ENCODE measurements around the gene DPF3.

DPF3 gene

GRCh38 chr14:72652179-72652578 is 241.7 kb downstream of the DPF3 start:
- Histone ChIP-seq H3K4me2 (ENCODE audit: low read length) (no peak overlapping the region), H3K36me3 (ENCODE audit: control insufficient read depth, low read length) (no peaks in the 10 kb centered on the region), H3K79me2 (ENCODE audit: control insufficient read depth, low read length) (no peaks in the 10 kb centered on the region), H4K20me1 (ENCODE audit: control insufficient read depth, insufficient read depth, low read depth, low read length) (no peaks in the 10 kb centered on the region), H3K27ac (ENCODE audit: low read depth, low read length) (no peak overlapping the region), H3K27me3 (ENCODE audit: control insufficient read depth, low read length) (peaks cover 9% of the 10 kb centered on the region; the same call in 1 of the 2 replicates), H3K9me3 (ENCODE audit: control insufficient read depth, insufficient read depth, low read length) (no peaks in the 10 kb centered on the region), H3F3A (ENCODE audit: control insufficient read depth, insufficient read depth) (no peaks in the 10 kb centered on the region), H3K9me2 (replicated peaks; ENCODE audit: control insufficient read depth, low read length) (no peaks in the 10 kb centered on the region), H3K4me3 (ENCODE audit: low read length) (no peak overlapping the region), H3K4me1 (ENCODE audit: control insufficient read depth, low read length) (no peaks in the 10 kb centered on the region)
- no peak for TF ChIP-seq EZH2phosphoT487 (IDR thresholded peaks at IDR 0.05; ENCODE audit: borderline replicate concordance, low read length)
- TF ChIP-seq CTCF (IDR thresholded peaks at IDR 0.05; ENCODE audit: low read depth, low read length, poor library complexity, severe bottlenecking) = no peak

- Histone ChIP-seq H3K9me2 (replicated peaks; ENCODE audit: control insufficient read depth, low read length) (no peaks in the 10 kb centered on the region), H3K36me3 (ENCODE audit: control insufficient read depth, low read length) (no peaks in the 10 kb centered on the region), H3K4me3 (ENCODE audit: low read length) (no peak overlapping the region), H3K9me3 (ENCODE audit: control insufficient read depth, insufficient read depth, low read length) (no peaks in the 10 kb centered on the region), H3K4me2 (ENCODE audit: low read length) (no peak overlapping the region), H3K4me1 (ENCODE audit: control insufficient read depth, low read length) (no peaks in the 10 kb centered on the region), H3F3A (ENCODE audit: control insufficient read depth, insufficient read depth) (no peaks in the 10 kb centered on the region), H3K79me2 (ENCODE audit: control insufficient read depth, low read length) (no peaks in the 10 kb centered on the region), H3K27ac (ENCODE audit: low read depth, low read length) (no peak overlapping the region), H3K27me3 (ENCODE audit: control insufficient read depth, low read length) (peaks cover 9% of the 10 kb centered on the region; the same call in 1 of the 2 replicates), H4K20me1 (ENCODE audit: control insufficient read depth, insufficient read depth, low read depth, low read length) (no peaks in the 10 kb centered on the region)
- TF ChIP-seq CTCF (IDR thresholded peaks at IDR 0.05; ENCODE audit: low read depth, low read length, poor library complexity, severe bottlenecking) (no peak), EZH2phosphoT487 (IDR thresholded peaks at IDR 0.05; ENCODE audit: borderline replicate concordance, low read length) (no peak)
Observed at GRCh38 chr14:72651714-72652113, 242.2 kb downstream of the DPF3 start.

GRCh38 chr14:72651081-72651480 is 242.8 kb downstream of the DPF3 start:
- H3K27me3 ChIP-seq (ENCODE audit: control insufficient read depth, low read length) = peaks cover 9% of the 10 kb centered on the region; the same call in 1 of the 2 replicates
- no peaks in the 10 kb centered on the region for H3K9me3 ChIP-seq (ENCODE audit: control insufficient read depth, insufficient read depth, low read length)
- H3K4me3 ChIP-seq (ENCODE audit: low read length) = no peak overlapping the region
- no peaks in the 10 kb centered on the region for H3F3A ChIP-seq (ENCODE audit: control insufficient read depth, insufficient read depth)
- TF ChIP-seq CTCF (IDR thresholded peaks at IDR 0.05; ENCODE audit: low read depth, low read length, poor library complexity, severe bottlenecking) (no peak), EZH2phosphoT487 (IDR thresholded peaks at IDR 0.05; ENCODE audit: borderline replicate concordance, low read length) (no peak)
- H3K4me2 ChIP-seq (ENCODE audit: low read length) = no peak overlapping the region
- H3K79me2 ChIP-seq (ENCODE audit: control insufficient read depth, low read length) = no peaks in the 10 kb centered on the region
- H3K4me1 ChIP-seq (ENCODE audit: control insufficient read depth, low read length) = no peaks in the 10 kb centered on the region
- no peaks in the 10 kb centered on the region for H3K36me3 ChIP-seq (ENCODE audit: control insufficient read depth, low read length)
- no peaks in the 10 kb centered on the region for H4K20me1 ChIP-seq (ENCODE audit: control insufficient read depth, insufficient read depth, low read depth, low read length)
- H3K27ac ChIP-seq (ENCODE audit: low read depth, low read length) = no peak overlapping the region
- no peaks in the 10 kb centered on the region for H3K9me2 ChIP-seq (replicated peaks; ENCODE audit: control insufficient read depth, low read length)
